BJ (cell line): ENCODE data around the gene MUC13. TPM values are rescaled to one million over a fixed set of nuclear protein-coding genes. Genes with fewer than 3 reads are reported as not detected.

ENCODE experiments used
- CTCF ChIA-PET: fragments of 350-600 bp; formaldehyde crosslinking; extraction: SDS; loops from one replicate; lab custom pipeline; 2021; ENCODE audit warnings: antibody characterized with exemption, inconsistent platforms; lab: Yijun Ruan, JAX
- POLR2A ChIA-PET: fragments of 300-600 bp; sonication (Branson Sonifier 250); formaldehyde crosslinking; extraction: SDS; loops from one replicate; lab custom pipeline; 2021; ENCODE audit warnings: antibody characterized with exemption; lab: Charles Lee
- DNase-seq: peaks from one replicate; pipeline ENCODE4 v3.0.0-alpha.2; 2011; ENCODE audit warnings: low read depth
- H3K27me3 ChIP-seq: 2 replicates; pipeline ENCODE4 v1.6.0; 2011; ENCODE audit warnings: low read length; ENCODE audit not compliant: control insufficient read depth, insufficient read depth
- H3K36me3 ChIP-seq: 2 replicates; pipeline ENCODE4 v1.5.1; 2011; ENCODE audit warnings: low read length; ENCODE audit not compliant: control insufficient read depth, insufficient read depth
- H3K4me3 ChIP-seq: 2 replicates; pipeline ENCODE4 v1.5.1; 2011; ENCODE audit warnings: low read depth, mild to moderate bottlenecking, control low read depth, low read length
- CTCF ChIP-seq: IDR thresholded peaks from 2 replicates; pipeline ENCODE4 v1.5.1; 2011; ENCODE audit warnings: low read depth, mild to moderate bottlenecking, control low read depth, inconsistent platforms, low read length, moderate library complexity; ENCODE audit not compliant: insufficient read depth
- polyA plus RNA-seq: library from polyadenylated mRNA; depleted of rRNA; stranded (reverse); fragments of >200 nt; gene quantifications from 2 replicates; pipeline ENCODE4 v1.2.3, GENCODE V29; 2011

MUC13 gene
- polyA plus RNA-seq, 1 experiment: not detected

DNA sequence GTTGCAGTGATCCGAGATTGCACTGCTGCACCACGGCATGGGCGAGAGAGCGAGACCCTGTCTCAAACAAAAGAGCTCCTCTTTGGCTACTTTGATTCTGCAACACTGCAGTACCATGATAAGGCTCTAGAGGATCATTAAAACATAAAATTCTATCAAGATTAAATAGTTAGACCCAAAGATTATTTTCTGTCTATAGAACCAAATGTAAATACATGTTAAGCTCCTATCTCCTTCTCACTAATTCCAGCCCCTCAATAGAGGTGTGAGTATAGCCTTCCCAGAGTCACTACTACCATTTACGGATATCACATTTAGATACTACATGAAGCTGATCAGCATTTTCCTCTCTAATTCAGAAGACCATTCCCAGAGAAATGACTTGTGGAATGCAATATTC, 4.3 kb upstream of the MUC13 start:
- ChIA-PET POLR2A (no interaction called here), CTCF (interaction anchor here (0.5 to 2.2 kb wide), 3 partner anchors 11 to 89 kb away, joined by 3 to 11 read pairs (median 4); no protein-coding TSS in a partner anchor)
- H3K27me3 ChIP-seq: no peaks in the 10 kb centered on the region; the same call in 1 of the 2 replicates
- no peak for DNase-seq
- no peak for TF ChIP-seq CTCF
- H3K4me3 ChIP-seq: no peak overlapping the region
- H3K36me3 ChIP-seq: no peaks in the 10 kb centered on the region

DNA sequence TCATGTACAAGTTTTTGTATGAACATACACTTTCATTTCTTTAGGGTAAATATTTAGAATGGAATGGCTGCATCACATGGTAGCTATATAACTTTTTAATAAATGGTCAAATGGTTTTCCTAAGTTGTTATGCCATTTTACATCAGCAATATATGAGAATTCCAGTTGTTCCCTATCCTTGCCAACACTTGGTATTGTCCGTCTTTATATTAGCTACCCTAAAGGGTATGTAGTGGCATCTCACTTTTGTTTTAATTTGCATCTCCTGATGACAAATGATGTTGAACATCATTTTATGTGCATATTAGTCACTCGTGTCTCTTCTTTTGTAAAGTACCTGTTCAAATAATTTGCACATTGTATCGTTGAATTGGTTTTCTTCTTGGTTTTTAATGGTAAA, 2.5 kb upstream of the MUC13 start:
- ChIA-PET CTCF (interaction anchor here (0.9 to 2.2 kb wide), 3 partner anchors 9 to 649 kb away, joined by 3 to 5 read pairs (median 3); no protein-coding TSS in a partner anchor), POLR2A (no interaction called here)
- no peaks in the 10 kb centered on the region for H3K36me3 ChIP-seq
- no peak for TF ChIP-seq CTCF
- no peak for DNase-seq
- no peak overlapping the region for H3K4me3 ChIP-seq
- no peaks in the 10 kb centered on the region; the same call in 1 of the 2 replicates for H3K27me3 ChIP-seq

GRCh38 chr3:124935794-124936542, 1.4 kb upstream of the MUC13 start:
- no peak for DNase-seq
- H3K4me3 ChIP-seq: no peak overlapping the region
- ChIA-PET POLR2A (interaction anchor here (0.7 kb wide), 1 partner anchor 181 kb away, joined by 10 read pairs; no protein-coding TSS in a partner anchor), CTCF (interaction anchor here (1.1 to 1.6 kb wide), 4 partner anchors 8 to 649 kb away, joined by 3 to 5 read pairs (median 4); no protein-coding TSS in a partner anchor)
- H3K27me3 ChIP-seq: no peaks in the 10 kb centered on the region; the same call in 1 of the 2 replicates
- no peaks in the 10 kb centered on the region for H3K36me3 ChIP-seq
- TF ChIP-seq CTCF: no peak

GRCh38 chr3:124935264-124935663, 713 bp upstream of the MUC13 start:
- H3K4me3 ChIP-seq: no peak overlapping the region
- TF ChIP-seq CTCF: no peak
- POLR2A ChIA-PET: interaction anchor here (0.6 to 0.7 kb wide), 2 partner anchors 181 to 394 kb away, joined by 5 to 10 read pairs; no protein-coding TSS in a partner anchor
- CTCF ChIA-PET: interaction anchor here (1.2 to 1.6 kb wide), 3 partner anchors 9 to 230 kb away, joined by 3 to 6 read pairs (median 5); no protein-coding TSS in a partner anchor
- DNase-seq: no peak
- H3K36me3 ChIP-seq: no peaks in the 10 kb centered on the region
- no peaks in the 10 kb centered on the region; the same call in 1 of the 2 replicates for H3K27me3 ChIP-seq
